Right lobe of liver (tissue), 6 donors: ENCODE measurements around the gene CDKAL1. TPM values are rescaled to one million over a fixed set of nuclear protein-coding genes. Genes with fewer than 3 reads are reported as not detected.

Experiments
- ATAC-seq, 4 donors: fragments of 200-7000 bp; cut with Tn5 transposase; one replicate each; pipeline ENCODE4 v1.9.1; 2020; ENCODE audit warnings: mild to moderate bottlenecking in 4 of 4, moderate library complexity in 4 of 4
- DNase-seq, 3 donors: peaks; one replicate each; pipeline ENCODE4 v3.0.0-alpha.2; 2020
- H3K27ac ChIP-seq, 3 donors: fragments of 200-600 bp; one replicate each; pipeline ENCODE4 v1.8.0; 2022
- H3K27me3 ChIP-seq, 2 donors: fragments of 200-600 bp; one replicate each; pipeline ENCODE4 v1.8.0; 2022
- H3K36me3 ChIP-seq, 4 donors: fragments of 200-600 bp; sonication (generic) in 1 of 4; one replicate each; pipeline versions ENCODE4 v1.5.1 to v1.8.0; 2017 to 2022; ENCODE audit warnings: control low read depth in 1 of 4
- H3K4me1 ChIP-seq, 4 donors: fragments of 200-600 bp; sonication (generic) in 1 of 4; one replicate each; pipeline versions ENCODE4 v1.5.1 to v1.8.0; 2017 to 2022; ENCODE audit warnings: control low read depth in 1 of 4
- H3K4me3 ChIP-seq, 3 donors: fragments of 200-600 bp; one replicate each; pipeline ENCODE4 v1.8.0; 2022
- H3K9me3 ChIP-seq, 4 donors: fragments of 200-600 bp; sonication (generic) in 1 of 4; one replicate each; pipeline versions ENCODE4 v1.5.1 to v1.8.0; 2017 to 2022; ENCODE audit warnings: control low read depth in 1 of 4
- POLR2A ChIP-seq: fragments of 450-650 bp; IDR thresholded peaks from one replicate; pipeline ENCODE4 v1.6.1; 2017; ENCODE audit warnings: antibody characterized with exemption, mild to moderate bottlenecking
- WGBS: methylation state at CpG from one replicate; pipeline ENCODE4 v1.1.6; 2018; ENCODE audit warnings: low coverage, low lambda C conversion rate; ENCODE audit not compliant: insufficient coverage; ENCODE audit errors: missing lambda C conversion rate; 5-methylcytosine and 5-hydroxymethylcytosine counted together
- intact Hi-C, 2 donors: fragments of 100-400 bp; cut with DNase I; formaldehyde crosslinking; loops; one replicate each; pipeline versions ENCODE4 v1.11.2 to v1.14.1; 2022
- total RNA-seq, 6 experiments: library from RNA; depleted of rRNA in 2 of 6; stranded (reverse); fragments of >200 nt in 2 of 6; fragmentation: NEBNext Ultra II Directional in 3 of 6; extraction: Animal tissue kit (Norgen Biotek cat#: 25700) in 3 of 6; gene quantifications; one replicate each; pipeline versions ENCODE4 v1.1.0 to v1.2.4, GENCODE V29; 2016 to 2023
- TF ChIP-seq, protein P1 (sequence below), 4 donors: fragments of 200-600 bp in 3 of 4; fragments of 450-650 bp in 1 of 4; IDR thresholded peaks; one replicate each; pipeline versions ENCODE4 v1.5.1 to v1.8.0; 2016 to 2022; ENCODE audit warnings: antibody characterized with exemption in 4 of 4, mild to moderate bottlenecking in 2 of 4
- donor health status: DM: no; HTN: yes; CAD: no.
- donor health status: DM: no; HTN: no; CAD: no.
- donor health status: DM: no; HTN: no; CAD: no.
- donor health status: DM: no; HTN: yes; CAD: no.
- donor health status: DM: no; HTN: yes; CAD: no.

CDKAL1 gene
- total RNA-seq, 6 experiments from 2014 or later, result 4.5 to 7.0 (median 6.2) TPM

DNA sequence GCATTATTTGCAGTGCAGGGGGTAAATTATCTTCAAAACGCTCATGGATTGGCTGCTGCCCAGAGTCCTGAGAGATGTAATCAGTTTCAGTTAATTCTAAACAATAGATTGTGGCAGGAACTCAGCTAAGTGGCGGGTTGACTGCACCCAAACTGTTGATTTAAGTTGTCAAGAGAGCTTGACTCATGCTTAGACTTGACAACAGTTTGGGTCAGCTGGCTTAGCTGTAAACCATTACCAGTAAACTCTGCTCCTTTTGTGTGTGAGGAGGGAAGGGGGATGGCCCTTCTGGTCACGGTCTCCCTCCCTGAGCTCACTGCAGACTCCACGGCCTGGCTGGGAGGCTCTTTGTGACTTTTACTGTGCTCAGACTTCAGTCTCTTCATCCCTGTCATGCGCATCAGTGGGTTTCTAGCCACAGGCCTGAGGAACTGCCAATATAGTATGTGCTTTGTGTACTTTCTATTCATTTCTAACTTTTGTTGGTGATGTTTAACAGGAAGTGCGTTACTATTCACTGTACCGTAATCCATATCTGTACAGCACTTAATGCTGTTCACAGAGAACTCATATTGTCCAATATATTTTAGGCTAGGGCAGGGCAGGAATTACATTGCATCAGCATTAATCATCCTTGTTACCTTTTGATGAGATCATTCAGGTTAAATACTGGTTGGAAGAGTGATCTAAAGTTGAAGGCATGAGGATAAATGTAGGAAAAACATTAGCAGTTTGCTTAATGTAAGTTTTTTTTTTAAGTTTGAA, 488.3 kb downstream of the CDKAL1 start:
- no peak overlapping the region for H3K4me3 ChIP-seq
- H3K4me1 ChIP-seq, result peaks cover 0 to 13% (median 6%) of the 10 kb centered on the region in 4 donors
- peaks cover 0 to 7% (median 0%) of the 10 kb centered on the region in 4 donors for H3K9me3 ChIP-seq
- H3K36me3 ChIP-seq, result no peaks in the 10 kb centered on the region
- TF ChIP-seq, protein P1, sequence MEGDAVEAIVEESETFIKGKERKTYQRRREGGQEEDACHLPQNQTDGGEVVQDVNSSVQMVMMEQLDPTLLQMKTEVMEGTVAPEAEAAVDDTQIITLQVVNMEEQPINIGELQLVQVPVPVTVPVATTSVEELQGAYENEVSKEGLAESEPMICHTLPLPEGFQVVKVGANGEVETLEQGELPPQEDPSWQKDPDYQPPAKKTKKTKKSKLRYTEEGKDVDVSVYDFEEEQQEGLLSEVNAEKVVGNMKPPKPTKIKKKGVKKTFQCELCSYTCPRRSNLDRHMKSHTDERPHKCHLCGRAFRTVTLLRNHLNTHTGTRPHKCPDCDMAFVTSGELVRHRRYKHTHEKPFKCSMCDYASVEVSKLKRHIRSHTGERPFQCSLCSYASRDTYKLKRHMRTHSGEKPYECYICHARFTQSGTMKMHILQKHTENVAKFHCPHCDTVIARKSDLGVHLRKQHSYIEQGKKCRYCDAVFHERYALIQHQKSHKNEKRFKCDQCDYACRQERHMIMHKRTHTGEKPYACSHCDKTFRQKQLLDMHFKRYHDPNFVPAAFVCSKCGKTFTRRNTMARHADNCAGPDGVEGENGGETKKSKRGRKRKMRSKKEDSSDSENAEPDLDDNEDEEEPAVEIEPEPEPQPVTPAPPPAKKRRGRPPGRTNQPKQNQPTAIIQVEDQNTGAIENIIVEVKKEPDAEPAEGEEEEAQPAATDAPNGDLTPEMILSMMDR (IDR thresholded peaks at IDR 0.05), result no peak
- no peak for TF ChIP-seq POLR2A
- no peak overlapping the region for H3K27ac ChIP-seq
- DNase-seq (no peak), ATAC-seq (peak in 2 of 4 donors; percentile 14 to 55)
- intact Hi-C loops, result no loop called here
- no peaks in the 10 kb centered on the region for H3K27me3 ChIP-seq
- 75% methylated on average over 4 of the region's 7 CpGs for WGBS

DNA sequence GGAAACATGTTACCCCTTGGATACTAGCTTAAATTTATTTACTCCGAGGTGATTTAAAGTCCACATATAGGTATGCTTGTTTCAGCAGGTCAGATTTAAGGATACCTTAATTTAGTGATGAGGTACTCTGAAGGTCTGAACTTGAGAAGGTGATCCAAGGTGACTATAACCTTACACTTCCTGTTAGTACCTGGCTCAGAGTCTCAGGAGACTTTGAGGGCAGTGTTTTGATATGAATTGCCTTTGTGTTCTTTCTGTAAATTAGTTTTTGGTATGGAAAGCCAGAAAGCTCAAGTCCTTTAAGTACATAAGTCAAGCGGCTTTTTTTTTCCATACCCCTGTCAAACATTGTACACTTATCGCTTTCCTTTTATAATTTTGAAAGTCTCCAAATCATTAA, 489.0 kb downstream of the CDKAL1 start:
- WGBS, result 84% methylated on average over 3 of the region's 3 CpGs
- Histone ChIP-seq H3K27ac (no peak overlapping the region), H3K4me1 (peaks cover 0 to 13% (median 6%) of the 10 kb centered on the region in 4 donors), H3K36me3 (no peaks in the 10 kb centered on the region), H3K4me3 (no peak overlapping the region), H3K9me3 (peaks cover 0 to 7% (median 0%) of the 10 kb centered on the region in 4 donors), H3K27me3 (no peaks in the 10 kb centered on the region)
- DNase-seq (no peak), ATAC-seq (no peak)
- TF ChIP-seq, protein P1 (IDR thresholded peaks at IDR 0.05), result no peak
- TF ChIP-seq POLR2A, result no peak
- intact Hi-C loops, result no loop called here

DNA sequence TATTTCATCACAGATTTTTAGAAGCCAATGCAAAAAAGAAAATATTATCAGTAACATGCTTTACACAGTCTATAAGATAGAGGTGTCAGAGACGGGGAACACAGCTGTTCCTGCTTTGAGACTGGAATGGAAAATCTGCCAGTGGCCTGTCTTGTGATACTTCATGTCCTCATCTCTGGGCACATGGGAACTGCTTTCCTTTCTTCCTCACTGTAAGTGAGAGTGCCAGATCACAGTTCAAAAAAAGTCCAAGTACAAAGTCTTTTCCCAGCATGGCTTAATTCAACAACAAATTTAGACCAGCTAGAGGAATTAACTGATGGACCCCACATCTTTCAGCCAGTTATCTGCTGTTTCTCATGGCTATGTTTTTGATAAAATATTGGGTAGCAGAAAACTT, 490.4 kb downstream of the CDKAL1 start:
- Histone ChIP-seq H3K27me3 (no peaks in the 10 kb centered on the region), H3K27ac (no peak overlapping the region), H3K9me3 (peaks cover 0 to 7% (median 0%) of the 10 kb centered on the region in 4 donors), H3K36me3 (no peaks in the 10 kb centered on the region), H3K4me3 (no peak overlapping the region), H3K4me1 (peaks cover 0 to 13% (median 6%) of the 10 kb centered on the region in 4 donors)
- intact Hi-C loops, result no loop called here
- no peak for TF ChIP-seq POLR2A
- TF ChIP-seq, protein P1 (IDR thresholded peaks at IDR 0.05), result no peak
- ATAC-seq (peak; percentile 59 to 86 (median 72)), DNase-seq (no peak)
- WGBS, result 67% methylated on average over 1 of the region's 1 CpG

DNA sequence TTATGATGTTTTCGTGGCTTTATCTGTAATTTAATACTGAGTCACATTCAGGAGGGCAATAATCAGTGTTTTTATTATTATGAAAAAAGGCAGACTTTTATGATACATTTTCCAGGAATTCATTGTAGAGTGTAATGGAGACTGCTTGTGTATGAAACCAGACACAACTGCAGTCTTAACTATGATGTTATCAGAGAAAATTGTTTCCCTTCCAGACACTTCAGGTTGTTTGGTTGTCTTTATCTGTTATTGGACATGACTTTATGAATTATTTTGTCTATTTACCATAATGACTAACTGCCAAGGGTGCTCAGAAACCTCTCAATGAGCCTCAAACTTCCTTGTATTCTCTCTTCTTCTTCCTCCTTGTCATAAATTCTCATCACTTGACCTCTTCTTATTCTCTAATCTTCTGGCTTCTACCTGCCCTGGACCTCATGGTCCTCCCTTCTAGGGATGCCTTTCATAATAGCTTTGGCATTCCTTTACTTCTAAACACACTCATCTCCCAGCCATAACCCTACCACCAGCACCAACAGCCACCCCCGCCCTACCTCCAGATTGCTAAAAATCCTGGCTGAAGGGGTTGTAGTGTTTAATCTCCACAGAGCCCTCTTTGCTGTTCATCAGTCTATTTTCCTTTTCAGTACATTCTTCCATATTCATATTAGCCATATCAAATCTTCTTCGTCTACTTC, 492.5 kb downstream of the CDKAL1 start:
- TF ChIP-seq, protein P1 (IDR thresholded peaks at IDR 0.05), result no peak
- no peak for ATAC-seq
- intact Hi-C loops, result no loop called here

More for the DNA sequence above, 492.5 kb downstream of the CDKAL1 start:
- Histone ChIP-seq H3K27me3 (no peaks in the 10 kb centered on the region), H3K27ac (no peak overlapping the region), H3K9me3 (peaks cover 0 to 7% (median 0%) of the 10 kb centered on the region in 4 donors), H3K36me3 (no peaks in the 10 kb centered on the region), H3K4me3 (no peak overlapping the region), H3K4me1 (peaks cover 0 to 13% (median 6%) of the 10 kb centered on the region in 4 donors)
- 88% methylated on average over 3 of the region's 3 CpGs for WGBS
- DNase-seq, result no peak
